CD4-positive, alpha-beta T cell (primary cell): ENCODE results near the gene IKZF2. TPM values are rescaled to one million over a fixed set of nuclear protein-coding genes. Genes with fewer than 3 reads are reported as not detected.

ENCODE experiments used
- ATAC-seq: fragments of 200-7000 bp; cut with Tn5 transposase; one replicate; pipeline ENCODE4 v1.10.0; 2022; ENCODE audit warnings: mild to moderate bottlenecking; ENCODE audit not compliant: poor library complexity
- CTCF ChIA-PET: fragments of 350-600 bp; sonication (Branson Sonifier 250); formaldehyde crosslinking; loops from one replicate; lab custom pipeline; 2021; ENCODE audit warnings: antibody characterized with exemption, inconsistent platforms; lab: Charles Lee
- POLR2A ChIA-PET: fragments of 350-600 bp; sonication (Branson Sonifier 250); formaldehyde crosslinking; loops from one replicate; lab custom pipeline; 2021; ENCODE audit warnings: antibody characterized with exemption, inconsistent platforms; lab: Charles Lee
- DNase-seq, 14 experiments: peaks; one replicate each; pipeline ENCODE4 v3.0.0-alpha.2; 2013 to 2020; ENCODE audit warnings: mixed read lengths in 2 of 14
- H3K27ac ChIP-seq, 2 donors: one replicate each; pipeline versions ENCODE4 v1.5.1 to v1.7.0; 2013; ENCODE audit warnings: low read length in 2 of 2, low read depth in 1 of 2, mild to moderate bottlenecking in 1 of 2
- H3K27me3 ChIP-seq, 2 experiments: 1 replicate in 1 of 2; 2 replicates in 1 of 2; pipeline versions ENCODE4 v1.6.1 to v1.7.0; 2013; ENCODE audit warnings: low read length in 2 of 2, control low read depth in 1 of 2, mild to moderate bottlenecking in 1 of 2, moderate library complexity in 1 of 2; ENCODE audit not compliant: insufficient read depth in 2 of 2, control insufficient read depth in 1 of 2
- H3K36me3 ChIP-seq: one replicate; pipeline ENCODE4 v1.6.1; 2013; ENCODE audit warnings: low read length, control low read depth; ENCODE audit not compliant: insufficient read depth
- H3K4me1 ChIP-seq: one replicate; pipeline ENCODE4 v1.6.1; 2013; ENCODE audit warnings: low read length, control low read depth; ENCODE audit not compliant: insufficient read depth
- H3K4me3 ChIP-seq: one replicate; pipeline ENCODE4 v1.5.1; 2013; ENCODE audit warnings: mild to moderate bottlenecking, low read length, moderate library complexity
- H3K9me3 ChIP-seq, 2 experiments: 1 replicate in 1 of 2; 2 replicates in 1 of 2; pipeline versions ENCODE4 v1.6.1 to v1.7.0; 2013; ENCODE audit warnings: low read length in 2 of 2, mild to moderate bottlenecking in 2 of 2, control low read depth in 1 of 2, moderate library complexity in 1 of 2; ENCODE audit not compliant: control insufficient read depth in 1 of 2, insufficient read depth in 1 of 2
- H3K27ac Mint-ChIP-seq: one replicate; pipeline ENCODE4 v1.8.0; 2020; ENCODE audit warnings: mixed read lengths
- H3K27me3 Mint-ChIP-seq: one replicate; pipeline ENCODE4 v1.8.0; 2021; ENCODE audit warnings: mixed read lengths
- H3K36me3 Mint-ChIP-seq: one replicate; pipeline ENCODE4 v1.8.0; 2021; ENCODE audit warnings: low read depth, mixed read lengths
- H3K4me1 Mint-ChIP-seq: one replicate; pipeline ENCODE4 v1.8.0; 2021; ENCODE audit warnings: low read depth, mixed read lengths
- H3K4me3 Mint-ChIP-seq: one replicate; pipeline ENCODE4 v1.8.0; 2020; ENCODE audit warnings: mild to moderate bottlenecking, mixed read lengths
- H3K9me3 Mint-ChIP-seq: one replicate; pipeline ENCODE4 v1.8.0; 2020; ENCODE audit warnings: mixed read lengths
- intact Hi-C, 2 experiments: fragments of 100-400 bp; cut with DNase I in 1 of 2; cut with micrococcal nuclease in 1 of 2; formaldehyde crosslinking; loops; one replicate each; pipeline versions ENCODE4 v1.15.1 to v1.9.0; 2023 to 2025; cut with DNase I, micrococcal nuclease
- total RNA-seq, 174 experiments: library from RNA in 2 of 174; stranded (reverse) in 2 of 174; gene quantifications; one replicate each; pipeline ENCODE4 v1.2.3 and lab custom pipeline; 2021 to 2026
- TF ChIP-seq, protein P1 (sequence below): fragments of 200-600 bp; IDR thresholded peaks from one replicate; pipeline ENCODE4 v1.8.0; 2022; ENCODE audit warnings: antibody characterized with exemption, mild to moderate bottlenecking

The IKZF2 gene
- total RNA-seq, 2 experiments from 2014 or later: 8.7 to 8.9 TPM

DNA sequence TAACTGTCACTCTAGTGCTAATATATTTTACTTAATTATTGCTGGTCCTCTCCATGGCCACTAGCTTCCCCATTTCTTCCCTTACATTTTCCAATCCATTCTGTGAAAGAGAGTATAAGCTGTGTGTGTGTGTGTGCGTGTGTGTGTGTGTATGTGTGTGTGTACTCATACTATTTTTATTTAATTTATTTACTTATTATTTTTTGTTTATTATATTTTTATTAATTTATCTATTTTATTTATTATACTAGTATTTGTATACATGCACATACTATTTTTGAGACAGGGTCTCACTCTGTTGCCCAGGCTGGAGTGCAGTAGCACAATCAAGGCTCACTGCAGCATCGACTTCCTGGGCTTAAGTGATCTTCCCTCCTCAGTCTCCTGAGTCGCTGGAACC, 59.6 kb downstream of the IKZF2 start:
- no peak overlapping the region for H3K4me3 Mint-ChIP-seq
- Histone ChIP-seq H3K27me3 (no peaks in the 10 kb centered on the region), H3K4me3 (no peak overlapping the region), H3K36me3 (no peaks in the 10 kb centered on the region), H3K4me1 (no peaks in the 10 kb centered on the region), H3K9me3 (no peaks in the 10 kb centered on the region), H3K27ac (no peak overlapping the region)
- H3K36me3 Mint-ChIP-seq: no peaks in the 10 kb centered on the region
- ChIA-PET POLR2A (no interaction called here), CTCF (no interaction called here)
- no peak for ATAC-seq
- intact Hi-C loops: no loop called here
- H3K27ac Mint-ChIP-seq: no peak overlapping the region
- peaks cover 5% of the 10 kb centered on the region for H3K4me1 Mint-ChIP-seq
- H3K27me3 Mint-ChIP-seq: no peaks in the 10 kb centered on the region
- no peaks in the 10 kb centered on the region for H3K9me3 Mint-ChIP-seq
- DNase-seq: no peak
- TF ChIP-seq, protein P1, sequence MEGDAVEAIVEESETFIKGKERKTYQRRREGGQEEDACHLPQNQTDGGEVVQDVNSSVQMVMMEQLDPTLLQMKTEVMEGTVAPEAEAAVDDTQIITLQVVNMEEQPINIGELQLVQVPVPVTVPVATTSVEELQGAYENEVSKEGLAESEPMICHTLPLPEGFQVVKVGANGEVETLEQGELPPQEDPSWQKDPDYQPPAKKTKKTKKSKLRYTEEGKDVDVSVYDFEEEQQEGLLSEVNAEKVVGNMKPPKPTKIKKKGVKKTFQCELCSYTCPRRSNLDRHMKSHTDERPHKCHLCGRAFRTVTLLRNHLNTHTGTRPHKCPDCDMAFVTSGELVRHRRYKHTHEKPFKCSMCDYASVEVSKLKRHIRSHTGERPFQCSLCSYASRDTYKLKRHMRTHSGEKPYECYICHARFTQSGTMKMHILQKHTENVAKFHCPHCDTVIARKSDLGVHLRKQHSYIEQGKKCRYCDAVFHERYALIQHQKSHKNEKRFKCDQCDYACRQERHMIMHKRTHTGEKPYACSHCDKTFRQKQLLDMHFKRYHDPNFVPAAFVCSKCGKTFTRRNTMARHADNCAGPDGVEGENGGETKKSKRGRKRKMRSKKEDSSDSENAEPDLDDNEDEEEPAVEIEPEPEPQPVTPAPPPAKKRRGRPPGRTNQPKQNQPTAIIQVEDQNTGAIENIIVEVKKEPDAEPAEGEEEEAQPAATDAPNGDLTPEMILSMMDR: no peak

DNA sequence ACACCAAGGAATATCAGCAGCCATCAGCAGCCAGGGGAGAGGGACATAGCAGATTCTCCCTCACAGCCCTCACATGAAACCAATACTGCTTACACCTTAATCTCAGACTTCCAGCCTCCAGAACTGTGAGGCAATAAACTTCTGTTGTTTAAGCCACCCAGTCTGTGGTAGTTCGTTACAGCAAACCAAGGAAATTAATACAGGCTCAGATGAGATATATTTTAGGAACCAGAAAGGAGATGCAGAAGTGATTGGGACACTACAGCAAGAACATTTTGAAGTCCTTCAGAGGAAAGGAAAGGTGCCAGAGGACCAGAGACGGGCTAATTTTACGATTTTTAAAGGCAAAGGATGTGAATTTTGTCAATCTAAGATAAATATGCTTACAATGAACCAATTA, 60.6 kb downstream of the IKZF2 start:
- Mint-ChIP-seq H3K27ac (no peak overlapping the region), H3K27me3 (no peaks in the 10 kb centered on the region), H3K9me3 (no peaks in the 10 kb centered on the region), H3K36me3 (no peaks in the 10 kb centered on the region), H3K4me3 (no peak overlapping the region), H3K4me1 (peaks cover 5% of the 10 kb centered on the region)
- no peak for DNase-seq
- TF ChIP-seq, protein P1: no peak
- intact Hi-C loops: no loop called here
- no peak overlapping the region for H3K27ac ChIP-seq
- H3K9me3 ChIP-seq: no peaks in the 10 kb centered on the region
- no peaks in the 10 kb centered on the region for H3K27me3 ChIP-seq
- no peaks in the 10 kb centered on the region for H3K36me3 ChIP-seq
- H3K4me3 ChIP-seq: no peak overlapping the region
- H3K4me1 ChIP-seq: no peaks in the 10 kb centered on the region
- ATAC-seq: no peak
- ChIA-PET CTCF (no interaction called here), POLR2A (no interaction called here)

DNA sequence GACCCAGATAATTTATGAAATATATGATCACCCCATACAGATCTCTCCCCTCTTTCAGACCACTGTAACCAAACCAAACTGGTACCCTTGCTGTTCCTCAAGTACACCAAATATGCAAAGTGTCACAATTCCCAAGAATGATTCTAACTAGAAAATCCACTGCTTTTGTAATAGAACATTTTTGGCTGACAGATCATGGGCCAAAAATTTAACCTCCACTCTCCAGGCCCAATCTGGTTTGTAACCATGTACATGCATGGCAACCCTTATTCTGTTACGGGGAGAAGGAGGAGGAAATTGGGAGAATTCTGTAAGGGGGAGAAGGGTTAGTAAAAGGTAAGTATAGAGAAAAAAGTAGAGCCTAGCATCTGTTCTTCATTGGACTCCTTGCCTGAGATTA, 62.0 kb downstream of the IKZF2 start:
- H3K4me1 Mint-ChIP-seq: peaks cover 5% of the 10 kb centered on the region
- ChIA-PET CTCF (no interaction called here), POLR2A (interaction anchor here (0.7 kb wide), 1 partner anchor 63 kb away, joined by 4 read pairs; no protein-coding TSS in a partner anchor)

More for the DNA sequence above, 62.0 kb downstream of the IKZF2 start:
- TF ChIP-seq, protein P1: no peak
- Histone ChIP-seq H3K27me3 (no peaks in the 10 kb centered on the region), H3K27ac (no peak overlapping the region), H3K36me3 (no peaks in the 10 kb centered on the region), H3K9me3 (no peaks in the 10 kb centered on the region), H3K4me1 (no peaks in the 10 kb centered on the region), H3K4me3 (no peak overlapping the region)
- intact Hi-C loops: no loop called here
- H3K27me3 Mint-ChIP-seq: no peaks in the 10 kb centered on the region
- ATAC-seq (no peak), DNase-seq (no peak)
- H3K9me3 Mint-ChIP-seq: no peaks in the 10 kb centered on the region
- no peak overlapping the region for H3K27ac Mint-ChIP-seq
- H3K4me3 Mint-ChIP-seq: no peak overlapping the region
- no peaks in the 10 kb centered on the region for H3K36me3 Mint-ChIP-seq
